GM12878 (cell line): ENCODE data around the gene GALNTL6.

Experiments
- EZH2 ChIP-seq: IDR thresholded peaks from 2 replicates; pipeline ENCODE4 v1.6.1; 2012; ENCODE audit warnings: low read depth, mild to moderate bottlenecking, control low read depth, inconsistent platforms, low read length, borderline replicate concordance; ENCODE audit not compliant: control insufficient read depth
- MEF2A ChIP-seq: IDR thresholded peaks from 2 replicates; pipeline ENCODE4 v1.6.1; 2011; ENCODE audit warnings: low read depth, mild to moderate bottlenecking, low read length, moderate library complexity; ENCODE audit not compliant: insufficient read depth
- SRF ChIP-seq, 2 experiments: IDR thresholded peaks; 2 replicates each; pipeline ENCODE4 v1.6.1; 2011; ENCODE audit warnings: low read depth in 2 of 2, low read length in 2 of 2, mild to moderate bottlenecking in 1 of 2, moderate library complexity in 1 of 2
- ZNF24 ChIP-seq: fragments of 450-650 bp; IDR thresholded peaks from 2 replicates; pipeline ENCODE4 v1.6.1; 2017; ENCODE audit warnings: antibody characterized with exemption, mild to moderate bottlenecking
- TF ChIP-seq, protein P1 (sequence below): IDR thresholded peaks from 2 replicates; pipeline ENCODE4 v1.6.1; 2012; ENCODE audit warnings: low read depth, low read length, improper control_type of control experiment
- TF ChIP-seq, protein P2 (sequence below), 3 experiments: IDR thresholded peaks in 2 of 3; conservative IDR thresholded peaks in 1 of 3; 2 replicates each; pipeline ENCODE4 v1.5.1; 2011; ENCODE audit warnings: low read depth in 3 of 3, low read length in 3 of 3, mild to moderate bottlenecking in 3 of 3, control low read depth in 2 of 3, moderate library complexity in 2 of 3, inconsistent platforms in 1 of 3, mixed read lengths in 1 of 3; ENCODE audit not compliant: control insufficient read depth in 2 of 3, insufficient read depth in 1 of 3; ENCODE audit errors: extremely low read depth in 1 of 3
- TF ChIP-seq, protein P3 (sequence below): fragments of 450-650 bp; IDR thresholded peaks from 2 replicates; pipeline ENCODE4 v1.6.1; 2016; ENCODE audit warnings: mild to moderate bottlenecking

DNA sequence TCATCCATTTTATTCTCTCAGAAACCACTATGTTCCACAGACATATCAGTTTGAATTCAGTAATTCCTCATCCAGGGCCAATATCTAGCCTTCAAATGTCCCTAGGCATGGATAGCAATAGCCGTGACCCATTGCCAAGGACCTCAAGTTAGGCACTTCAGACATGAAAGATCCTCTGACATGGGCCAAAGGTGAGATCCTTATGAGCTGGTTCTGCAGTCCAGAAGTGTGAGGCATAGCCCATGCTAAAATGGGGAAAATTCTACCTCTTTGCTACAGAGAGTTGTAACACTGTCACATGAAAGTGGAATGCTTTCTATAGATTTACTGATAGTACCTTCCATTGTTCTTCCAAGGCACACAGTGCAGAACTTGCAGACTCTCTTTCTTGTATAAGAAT is 1005.7 kb downstream of the GALNTL6 start:
- no peak for TF ChIP-seq MEF2A
- no peak for TF ChIP-seq ZNF24
- no peak for TF ChIP-seq SRF (IDR thresholded peaks at IDR 0.05; ENCODE audit: low read depth in 2 of 2, low read length in 2 of 2)
- TF ChIP-seq, protein P1, sequence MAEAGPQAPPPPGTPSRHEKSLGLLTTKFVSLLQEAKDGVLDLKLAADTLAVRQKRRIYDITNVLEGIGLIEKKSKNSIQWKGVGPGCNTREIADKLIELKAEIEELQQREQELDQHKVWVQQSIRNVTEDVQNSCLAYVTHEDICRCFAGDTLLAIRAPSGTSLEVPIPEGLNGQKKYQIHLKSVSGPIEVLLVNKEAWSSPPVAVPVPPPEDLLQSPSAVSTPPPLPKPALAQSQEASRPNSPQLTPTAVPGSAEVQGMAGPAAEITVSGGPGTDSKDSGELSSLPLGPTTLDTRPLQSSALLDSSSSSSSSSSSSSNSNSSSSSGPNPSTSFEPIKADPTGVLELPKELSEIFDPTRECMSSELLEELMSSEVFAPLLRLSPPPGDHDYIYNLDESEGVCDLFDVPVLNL: no peak
- TF ChIP-seq EZH2: no peak
- TF ChIP-seq, protein P2, sequence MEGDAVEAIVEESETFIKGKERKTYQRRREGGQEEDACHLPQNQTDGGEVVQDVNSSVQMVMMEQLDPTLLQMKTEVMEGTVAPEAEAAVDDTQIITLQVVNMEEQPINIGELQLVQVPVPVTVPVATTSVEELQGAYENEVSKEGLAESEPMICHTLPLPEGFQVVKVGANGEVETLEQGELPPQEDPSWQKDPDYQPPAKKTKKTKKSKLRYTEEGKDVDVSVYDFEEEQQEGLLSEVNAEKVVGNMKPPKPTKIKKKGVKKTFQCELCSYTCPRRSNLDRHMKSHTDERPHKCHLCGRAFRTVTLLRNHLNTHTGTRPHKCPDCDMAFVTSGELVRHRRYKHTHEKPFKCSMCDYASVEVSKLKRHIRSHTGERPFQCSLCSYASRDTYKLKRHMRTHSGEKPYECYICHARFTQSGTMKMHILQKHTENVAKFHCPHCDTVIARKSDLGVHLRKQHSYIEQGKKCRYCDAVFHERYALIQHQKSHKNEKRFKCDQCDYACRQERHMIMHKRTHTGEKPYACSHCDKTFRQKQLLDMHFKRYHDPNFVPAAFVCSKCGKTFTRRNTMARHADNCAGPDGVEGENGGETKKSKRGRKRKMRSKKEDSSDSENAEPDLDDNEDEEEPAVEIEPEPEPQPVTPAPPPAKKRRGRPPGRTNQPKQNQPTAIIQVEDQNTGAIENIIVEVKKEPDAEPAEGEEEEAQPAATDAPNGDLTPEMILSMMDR (IDR thresholded peaks at IDR 0.05 in 2 of 3, conservative IDR thresholded peaks at IDR 0.05 in 1 of 3; ENCODE audit: control insufficient read depth in 2 of 3, extremely low read depth in 1 of 3, insufficient read depth in 1 of 3, low read depth in 3 of 3, low read length in 3 of 3): no peak
- TF ChIP-seq, protein P3, sequence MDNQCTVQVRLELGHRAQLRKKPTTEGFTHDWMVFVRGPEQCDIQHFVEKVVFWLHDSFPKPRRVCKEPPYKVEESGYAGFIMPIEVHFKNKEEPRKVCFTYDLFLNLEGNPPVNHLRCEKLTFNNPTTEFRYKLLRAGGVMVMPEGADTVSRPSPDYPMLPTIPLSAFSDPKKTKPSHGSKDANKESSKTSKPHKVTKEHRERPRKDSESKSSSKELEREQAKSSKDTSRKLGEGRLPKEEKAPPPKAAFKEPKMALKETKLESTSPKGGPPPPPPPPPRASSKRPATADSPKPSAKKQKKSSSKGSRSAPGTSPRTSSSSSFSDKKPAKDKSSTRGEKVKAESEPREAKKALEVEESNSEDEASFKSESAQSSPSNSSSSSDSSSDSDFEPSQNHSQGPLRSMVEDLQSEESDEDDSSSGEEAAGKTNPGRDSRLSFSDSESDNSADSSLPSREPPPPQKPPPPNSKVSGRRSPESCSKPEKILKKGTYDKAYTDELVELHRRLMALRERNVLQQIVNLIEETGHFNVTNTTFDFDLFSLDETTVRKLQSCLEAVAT: no peak
